H9 (cell line): Measurements from ENCODE around the gene DVL3. TPM values are rescaled to one million over a fixed set of nuclear protein-coding genes. Genes with fewer than 3 reads are reported as not detected.

ENCODE experiments used
- DNase-seq: peaks from one replicate; pipeline ENCODE4 v3.0.0-alpha.2; 2017
- H2AFZ ChIP-seq: one replicate; pipeline ENCODE4 v1.6.1; 2013; ENCODE audit warnings: mild to moderate bottlenecking, low read length, control low read depth, moderate library complexity
- H2AK5ac ChIP-seq: 2 replicates; pipeline ENCODE4 v1.6.1; 2013; ENCODE audit warnings: low read length, control low read depth, mixed read lengths; ENCODE audit not compliant: insufficient read length
- H2BK120ac ChIP-seq: one replicate; pipeline ENCODE4 v1.6.1; 2013; ENCODE audit warnings: low read depth, mild to moderate bottlenecking, low read length, control low read depth, inconsistent platforms; ENCODE audit not compliant: poor library complexity, severe bottlenecking
- H2BK12ac ChIP-seq: 2 replicates; pipeline ENCODE4 v1.6.1; 2013; ENCODE audit warnings: low read length, control low read depth, mixed read lengths, low read depth; ENCODE audit not compliant: insufficient read length
- H2BK15ac ChIP-seq: 2 replicates; pipeline ENCODE4 v1.6.1; 2013; ENCODE audit warnings: low read depth, low read length, control low read depth
- H2BK20ac ChIP-seq: one replicate; pipeline ENCODE4 v1.6.1; 2013; ENCODE audit warnings: low read depth, mild to moderate bottlenecking, low read length, control low read depth, inconsistent platforms; ENCODE audit not compliant: poor library complexity, severe bottlenecking
- H2BK5ac ChIP-seq: 2 replicates; pipeline ENCODE4 v1.6.1; 2013; ENCODE audit warnings: low read length, control low read depth, mixed read lengths; ENCODE audit not compliant: insufficient read length
- H3K14ac ChIP-seq: 2 replicates; pipeline ENCODE4 v1.6.1; 2013; ENCODE audit warnings: low read length, control low read depth; ENCODE audit not compliant: insufficient read depth
- H3K18ac ChIP-seq: 2 replicates; pipeline ENCODE4 v1.6.1; 2013; ENCODE audit warnings: low read depth, mild to moderate bottlenecking, mixed read lengths, low read length, control low read depth; ENCODE audit not compliant: insufficient read length
- H3K23ac ChIP-seq: 2 replicates; pipeline ENCODE4 v1.6.1; 2013; ENCODE audit warnings: low read length, control low read depth, mixed read lengths, low read depth; ENCODE audit not compliant: insufficient read length
- H3K23me2 ChIP-seq: 2 replicates; pipeline ENCODE4 v1.6.1; 2013; ENCODE audit warnings: low read depth, mild to moderate bottlenecking, mixed read lengths, low read length, control low read depth; ENCODE audit not compliant: insufficient read length, poor library complexity, severe bottlenecking
- H3K27ac ChIP-seq: 2 replicates; pipeline ENCODE4 v1.5.1; 2013; ENCODE audit warnings: low read length, control low read depth, mixed read lengths, low read depth; ENCODE audit not compliant: insufficient read length
- H3K27me3 ChIP-seq: 2 replicates; pipeline ENCODE4 v1.6.1; 2013; ENCODE audit warnings: low read length, control low read depth, inconsistent platforms; ENCODE audit not compliant: insufficient read depth
- H3K4ac ChIP-seq: 2 replicates; pipeline ENCODE4 v1.6.1; 2013; ENCODE audit warnings: low read depth, mild to moderate bottlenecking, control low read depth, inconsistent platforms, low read length, moderate library complexity
- H3K4me1 ChIP-seq: 2 replicates; pipeline ENCODE4 v1.6.1; 2013; ENCODE audit warnings: low read length, control low read depth, inconsistent platforms; ENCODE audit not compliant: insufficient read depth
- H3K4me2 ChIP-seq: 2 replicates; pipeline ENCODE4 v1.6.1; 2013; ENCODE audit warnings: low read length, control low read depth, mixed read lengths; ENCODE audit not compliant: insufficient read length, insufficient read depth
- H3K56ac ChIP-seq: 2 replicates; pipeline ENCODE4 v1.6.1; 2013; ENCODE audit warnings: low read depth, mild to moderate bottlenecking, mixed read lengths, low read length, control low read depth; ENCODE audit not compliant: insufficient read length
- H3K79me1 ChIP-seq: 2 replicates; pipeline ENCODE4 v1.6.1; 2013; ENCODE audit warnings: low read depth, mild to moderate bottlenecking, moderate library complexity, low read length, control low read depth, inconsistent platforms; ENCODE audit not compliant: insufficient read depth, poor library complexity, severe bottlenecking
- H3K79me2 ChIP-seq: 2 replicates; pipeline ENCODE4 v1.6.1; 2013; ENCODE audit warnings: low read length, control low read depth, inconsistent platforms; ENCODE audit not compliant: insufficient read depth
- H3K9ac ChIP-seq: 2 replicates; pipeline ENCODE4 v1.6.1; 2013; ENCODE audit warnings: low read length, control low read depth, mixed read lengths; ENCODE audit not compliant: insufficient read length; ENCODE audit errors: extremely low read depth
- H3K9me3 ChIP-seq: one replicate; pipeline ENCODE4 v1.6.1; 2013; ENCODE audit warnings: low read depth, low read length, inconsistent platforms; ENCODE audit not compliant: control insufficient read depth
- H3T11ph ChIP-seq: one replicate; pipeline ENCODE4 v1.6.1; 2013; ENCODE audit warnings: mild to moderate bottlenecking, low read length, control low read depth, inconsistent platforms
- H4K20me1 ChIP-seq: one replicate; pipeline ENCODE4 v1.6.1; 2013; ENCODE audit not compliant: control insufficient read depth, insufficient read length, insufficient read depth
- H4K5ac ChIP-seq: 2 replicates; pipeline ENCODE4 v1.6.1; 2013; ENCODE audit warnings: low read depth, mild to moderate bottlenecking, mixed read lengths, low read length, control low read depth; ENCODE audit not compliant: insufficient read length
- H4K8ac ChIP-seq: replicated peaks from 2 replicates; pipeline ENCODE4 v1.6.1; 2013; ENCODE audit warnings: low read length, control low read depth, mixed read lengths, low read depth; ENCODE audit not compliant: insufficient read length
- H4K91ac ChIP-seq: 2 replicates; pipeline ENCODE4 v1.6.1; 2013; ENCODE audit warnings: low read depth, mild to moderate bottlenecking, moderate library complexity, mixed read lengths, low read length, control low read depth; ENCODE audit not compliant: insufficient read length
- H3K27ac Mint-ChIP-seq, 3 experiments: 2 replicates in 2 of 3; 3 replicates in 1 of 3; pipeline ENCODE4 v1.8.0; 2020 to 2021; ENCODE audit warnings: mixed read lengths in 3 of 3, mild to moderate bottlenecking in 1 of 3, moderate library complexity in 1 of 3
- H3K27me3 Mint-ChIP-seq: 2 replicates; pipeline ENCODE4 v1.8.0; 2021; ENCODE audit warnings: low read depth, mild to moderate bottlenecking, moderate library complexity, mixed read lengths
- H3K36me3 Mint-ChIP-seq, 3 experiments: 2 replicates in 2 of 3; 3 replicates in 1 of 3; pipeline ENCODE4 v1.8.0; 2020 to 2021; ENCODE audit warnings: low read depth in 3 of 3, mixed read lengths in 3 of 3; ENCODE audit not compliant: insufficient read depth in 1 of 3
- H3K4me1 Mint-ChIP-seq, 2 experiments: 2 replicates each; pipeline ENCODE4 v1.8.0; 2020; ENCODE audit warnings: mixed read lengths in 2 of 2
- H3K4me3 Mint-ChIP-seq, 2 experiments: 2 replicates in 1 of 2; 3 replicates in 1 of 2; pipeline ENCODE4 v1.8.0; 2020 to 2021; ENCODE audit warnings: mild to moderate bottlenecking in 2 of 2, mixed read lengths in 2 of 2, moderate library complexity in 1 of 2
- H3K9me3 Mint-ChIP-seq, 2 experiments: 2 replicates in 1 of 2; 3 replicates in 1 of 2; pipeline ENCODE4 v1.8.0; 2020; ENCODE audit warnings: mild to moderate bottlenecking in 2 of 2, mixed read lengths in 2 of 2, moderate library complexity in 1 of 2
- WGBS: extraction: QIAGEN DNeasy Blood & Tissue Kit; methylation state at CpG from one replicate; pipeline ENCODE4 v1.1.7; 2013; ENCODE audit warnings: missing lambda C conversion rate, low lambda C conversion rate, mixed read lengths; ENCODE audit not compliant: insufficient read length; ENCODE audit errors: extremely low coverage; 5-methylcytosine and 5-hydroxymethylcytosine counted together
- total RNA-seq: library from RNA; stranded (reverse); gene quantifications from 2 replicates; pipeline ENCODE4 v1.2.1, GENCODE V29; 2021
- TF ChIP-seq, protein P1 (sequence below): fragments of 200-600 bp; sonication (generic); conservative IDR thresholded peaks from 3 replicates; pipeline ENCODE4 v1.8.0; 2021; ENCODE audit warnings: antibody characterized with exemption, mild to moderate bottlenecking

Gene DVL3
- total RNA-seq, 1 experiment from 2014 or later, result 64.7 TPM

DNA sequence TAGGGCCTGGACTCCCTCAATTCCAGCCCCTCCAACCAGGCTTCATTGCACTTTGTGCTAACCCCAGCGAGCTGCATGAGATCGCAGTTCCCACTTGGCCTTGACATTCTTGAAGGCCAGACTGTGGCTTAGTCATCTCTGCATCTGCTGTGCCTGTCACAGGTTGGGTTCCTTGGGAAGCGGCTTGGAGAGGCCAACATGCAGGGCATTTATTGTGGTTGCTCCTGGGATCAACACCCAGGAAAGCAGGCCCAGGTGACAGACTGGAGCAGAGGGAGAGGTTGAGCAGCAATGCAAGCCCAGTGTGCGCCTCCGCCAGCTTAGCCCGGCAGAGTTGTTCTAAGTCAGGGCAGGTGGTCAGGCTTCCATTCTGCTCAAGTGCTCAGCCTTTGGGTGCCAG lies 41.4 kb downstream of the DVL3 start:
- H3K4ac ChIP-seq, result no peak overlapping the region
- no peak overlapping the region for H4K91ac ChIP-seq
- H3K23ac ChIP-seq, result no peak overlapping the region
- no peak overlapping the region for H3K9ac ChIP-seq
- TF ChIP-seq, protein P1, sequence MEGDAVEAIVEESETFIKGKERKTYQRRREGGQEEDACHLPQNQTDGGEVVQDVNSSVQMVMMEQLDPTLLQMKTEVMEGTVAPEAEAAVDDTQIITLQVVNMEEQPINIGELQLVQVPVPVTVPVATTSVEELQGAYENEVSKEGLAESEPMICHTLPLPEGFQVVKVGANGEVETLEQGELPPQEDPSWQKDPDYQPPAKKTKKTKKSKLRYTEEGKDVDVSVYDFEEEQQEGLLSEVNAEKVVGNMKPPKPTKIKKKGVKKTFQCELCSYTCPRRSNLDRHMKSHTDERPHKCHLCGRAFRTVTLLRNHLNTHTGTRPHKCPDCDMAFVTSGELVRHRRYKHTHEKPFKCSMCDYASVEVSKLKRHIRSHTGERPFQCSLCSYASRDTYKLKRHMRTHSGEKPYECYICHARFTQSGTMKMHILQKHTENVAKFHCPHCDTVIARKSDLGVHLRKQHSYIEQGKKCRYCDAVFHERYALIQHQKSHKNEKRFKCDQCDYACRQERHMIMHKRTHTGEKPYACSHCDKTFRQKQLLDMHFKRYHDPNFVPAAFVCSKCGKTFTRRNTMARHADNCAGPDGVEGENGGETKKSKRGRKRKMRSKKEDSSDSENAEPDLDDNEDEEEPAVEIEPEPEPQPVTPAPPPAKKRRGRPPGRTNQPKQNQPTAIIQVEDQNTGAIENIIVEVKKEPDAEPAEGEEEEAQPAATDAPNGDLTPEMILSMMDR, result no peak
- no peak overlapping the region for H3K18ac ChIP-seq
- H4K20me1 ChIP-seq, result no peaks in the 10 kb centered on the region
- H3K9me3 ChIP-seq, result no peaks in the 10 kb centered on the region
- H3K27ac ChIP-seq, result no peak overlapping the region
- DNase-seq, result no peak
- no peak overlapping the region for H2BK5ac ChIP-seq
- no peak overlapping the region for H4K8ac ChIP-seq
- Mint-ChIP-seq H3K27me3 (no peaks in the 10 kb centered on the region), H3K9me3 (no peaks in the 10 kb centered on the region), H3K4me3 (no peak overlapping the region), H3K4me1 (peaks cover 0 to 7% of the 10 kb centered on the region in 2 experiments; a peak in 1 of 4 replicates), H3K27ac (no peak overlapping the region), H3K36me3 (peaks cover 17 to 43% (median 27%) of the 10 kb centered on the region in 3 experiments)
- no peak overlapping the region for H2BK120ac ChIP-seq
- no peaks in the 10 kb centered on the region for H3K23me2 ChIP-seq
- no peak overlapping the region for H3K56ac ChIP-seq
- no peaks in the 10 kb centered on the region for H3K79me1 ChIP-seq
- H3K14ac ChIP-seq, result no peak overlapping the region
- H2AK5ac ChIP-seq, result no peak overlapping the region
- H3K4me1 ChIP-seq, result no peaks in the 10 kb centered on the region
- no peak overlapping the region for H3T11ph ChIP-seq
- H2AFZ ChIP-seq, result no peak overlapping the region
- no peak overlapping the region for H2BK20ac ChIP-seq
- no CpG with 5 or more reads among the region's 6 CpGs for WGBS
- H4K5ac ChIP-seq, result no peak overlapping the region
- H2BK15ac ChIP-seq, result no peak overlapping the region
- no peak overlapping the region for H2BK12ac ChIP-seq
- H3K27me3 ChIP-seq, result no peaks in the 10 kb centered on the region
- H3K79me2 ChIP-seq, result no peaks in the 10 kb centered on the region
- no peak overlapping the region for H3K4me2 ChIP-seq
